Measurements from ENCODE around the gene PRXL2A.
"Not testable (repeated sequence)": the region's sequence is repeated elsewhere in the genome, so short reads cannot be mapped to it uniquely, and the experiment has no call there.

PRXL2A gene

GRCh38 chr10:80408242-80409101 lies at the start of gene PRXL2A:
Gene PRXL2A, plus strand, starts transcription at chr10:80408551. Its CDS starts 11,917 bp downstream, at chr10:80420468.
- peak; percentile 38 to 64 for DNase-seq (ENCODE audit: low spot score in 2 of 2)
- H3K36me3 Mint-ChIP-seq (ENCODE audit: insufficient read depth): no peaks in the 10 kb centered on the region
- peak; percentile 89 for ATAC-seq (replicated peaks; ENCODE audit: extremely low read depth, poor library complexity, severe bottlenecking)
- no peak within 1 kb of the TSS for H3K27ac Mint-ChIP-seq (ENCODE audit: low read depth)
- peaks cover 8% of the 10 kb centered on the region for H3K27me3 Mint-ChIP-seq
- no peaks in the 10 kb centered on the region for H3K9me3 Mint-ChIP-seq
- H3K4me1 Mint-ChIP-seq: peaks cover 9% of the 10 kb centered on the region
- peak within 1 kb of the TSS; percentile 89 for H3K4me3 Mint-ChIP-seq

GRCh38 chr10:80358925-80359324 lies 49.4 kb upstream of the PRXL2A start:
- H3K27ac Mint-ChIP-seq (ENCODE audit: low read depth); H3K4me1 Mint-ChIP-seq; ATAC-seq (replicated peaks; ENCODE audit: extremely low read depth, poor library complexity, severe bottlenecking); H3K4me3 Mint-ChIP-seq; DNase-seq (ENCODE audit: low spot score in 2 of 2); H3K36me3 Mint-ChIP-seq (ENCODE audit: insufficient read depth); H3K9me3 Mint-ChIP-seq: not testable (repeated sequence)
- peaks cover 38% of the 10 kb centered on the region for H3K27me3 Mint-ChIP-seq

- no peak overlapping the region for H3K27ac Mint-ChIP-seq (ENCODE audit: low read depth)
- H3K9me3 Mint-ChIP-seq: no peaks in the 10 kb centered on the region
- ATAC-seq (replicated peaks; ENCODE audit: extremely low read depth, poor library complexity, severe bottlenecking) (no peak), DNase-seq (ENCODE audit: low spot score in 2 of 2) (no peak)
- no peak overlapping the region for H3K4me3 Mint-ChIP-seq
- no peaks in the 10 kb centered on the region for H3K36me3 Mint-ChIP-seq (ENCODE audit: insufficient read depth)
- H3K27me3 Mint-ChIP-seq: peaks cover 36% of the 10 kb centered on the region
- no peaks in the 10 kb centered on the region for H3K4me1 Mint-ChIP-seq
Measured at GRCh38 chr10:80359644-80360043, 48.7 kb upstream of the PRXL2A start.

- Mint-ChIP-seq H3K9me3 (peaks cover 11% of the 10 kb centered on the region), H3K27me3 (peaks cover 43% of the 10 kb centered on the region), H3K27ac (ENCODE audit: low read depth) (no peak overlapping the region), H3K36me3 (ENCODE audit: insufficient read depth) (no peaks in the 10 kb centered on the region), H3K4me1 (no peaks in the 10 kb centered on the region), H3K4me3 (no peak overlapping the region)
- DNase-seq (ENCODE audit: low spot score in 2 of 2) (no peak), ATAC-seq (replicated peaks; ENCODE audit: extremely low read depth, poor library complexity, severe bottlenecking) (no peak)
Measured at GRCh38 chr10:80365510-80365909, 42.8 kb upstream of the PRXL2A start.

- no peaks in the 10 kb centered on the region for H3K4me1 Mint-ChIP-seq
- no peak for DNase-seq (ENCODE audit: low spot score in 2 of 2)
- H3K4me3 Mint-ChIP-seq: no peak overlapping the region
- no peaks in the 10 kb centered on the region for H3K36me3 Mint-ChIP-seq (ENCODE audit: insufficient read depth)
- H3K9me3 Mint-ChIP-seq: peaks cover 11% of the 10 kb centered on the region
- no peak overlapping the region for H3K27ac Mint-ChIP-seq (ENCODE audit: low read depth)
- peaks cover 37% of the 10 kb centered on the region for H3K27me3 Mint-ChIP-seq
- no peak for ATAC-seq (replicated peaks; ENCODE audit: extremely low read depth, poor library complexity, severe bottlenecking)
Measured at GRCh38 chr10:80371467-80371866, 36.9 kb upstream of the PRXL2A start.

- ATAC-seq (replicated peaks; ENCODE audit: extremely low read depth, poor library complexity, severe bottlenecking) (no peak), DNase-seq (ENCODE audit: low spot score in 2 of 2) (no peak)
- no peaks in the 10 kb centered on the region for H3K4me1 Mint-ChIP-seq
- H3K9me3 Mint-ChIP-seq: peaks cover 4% of the 10 kb centered on the region
- H3K4me3 Mint-ChIP-seq: no peak overlapping the region
- H3K27ac Mint-ChIP-seq (ENCODE audit: low read depth): no peak overlapping the region
- H3K27me3 Mint-ChIP-seq: peaks cover 24% of the 10 kb centered on the region
- H3K36me3 Mint-ChIP-seq (ENCODE audit: insufficient read depth): no peaks in the 10 kb centered on the region
Measured at GRCh38 chr10:80372675-80373074, 35.7 kb upstream of the PRXL2A start.

GRCh38 chr10:80373502-80373901 lies 34.8 kb upstream of the PRXL2A start:
- DNase-seq (ENCODE audit: low spot score in 2 of 2) (no peak), ATAC-seq (replicated peaks; ENCODE audit: extremely low read depth, poor library complexity, severe bottlenecking) (no peak)
- no peaks in the 10 kb centered on the region for H3K9me3 Mint-ChIP-seq
- peaks cover 18% of the 10 kb centered on the region for H3K27me3 Mint-ChIP-seq
- H3K36me3 Mint-ChIP-seq (ENCODE audit: insufficient read depth): no peaks in the 10 kb centered on the region
- peaks cover 4% of the 10 kb centered on the region for H3K4me1 Mint-ChIP-seq
- H3K27ac Mint-ChIP-seq (ENCODE audit: low read depth): no peak overlapping the region
- no peak overlapping the region for H3K4me3 Mint-ChIP-seq

GRCh38 chr10:80379701-80380100 lies 28.6 kb upstream of the PRXL2A start:
- no peak for ATAC-seq (replicated peaks; ENCODE audit: extremely low read depth, poor library complexity, severe bottlenecking)
- Mint-ChIP-seq H3K4me1 (peaks cover 13% of the 10 kb centered on the region), H3K27ac (ENCODE audit: low read depth) (no peak overlapping the region), H3K27me3 (peaks cover 23% of the 10 kb centered on the region), H3K36me3 (ENCODE audit: insufficient read depth) (peaks cover 2% of the 10 kb centered on the region), H3K4me3 (no peak overlapping the region), H3K9me3 (no peaks in the 10 kb centered on the region)
- DNase-seq (ENCODE audit: low spot score in 2 of 2): no peak

GRCh38 chr10:80380185-80380584 lies 28.2 kb upstream of the PRXL2A start:
- H3K36me3 Mint-ChIP-seq (ENCODE audit: insufficient read depth): peaks cover 2% of the 10 kb centered on the region
- peaks cover 13% of the 10 kb centered on the region for H3K4me1 Mint-ChIP-seq
- H3K4me3 Mint-ChIP-seq: no peak overlapping the region
- DNase-seq (ENCODE audit: low spot score in 2 of 2) (no peak), ATAC-seq (replicated peaks; ENCODE audit: extremely low read depth, poor library complexity, severe bottlenecking) (no peak)
- H3K27ac Mint-ChIP-seq (ENCODE audit: low read depth): no peak overlapping the region
- no peaks in the 10 kb centered on the region for H3K9me3 Mint-ChIP-seq
- peaks cover 23% of the 10 kb centered on the region for H3K27me3 Mint-ChIP-seq

- Mint-ChIP-seq H3K27ac (ENCODE audit: low read depth) (no peak overlapping the region), H3K36me3 (ENCODE audit: insufficient read depth) (peaks cover 2% of the 10 kb centered on the region), H3K4me1 (peaks cover 13% of the 10 kb centered on the region), H3K9me3 (no peaks in the 10 kb centered on the region), H3K27me3 (peaks cover 39% of the 10 kb centered on the region), H3K4me3 (no peak overlapping the region)
- no peak for ATAC-seq (replicated peaks; ENCODE audit: extremely low read depth, poor library complexity, severe bottlenecking)
- peak in 1 of 2 donors; percentile 14 for DNase-seq (ENCODE audit: low spot score in 2 of 2)
Measured at GRCh38 chr10:80382989-80383388, 25.4 kb upstream of the PRXL2A start.

GRCh38 chr10:80390740-80391139 lies 17.6 kb upstream of the PRXL2A start:
- H3K27ac Mint-ChIP-seq (ENCODE audit: low read depth): no peak overlapping the region
- no peaks in the 10 kb centered on the region for H3K4me1 Mint-ChIP-seq
- H3K9me3 Mint-ChIP-seq: no peaks in the 10 kb centered on the region
- ATAC-seq (replicated peaks; ENCODE audit: extremely low read depth, poor library complexity, severe bottlenecking) (no peak), DNase-seq (ENCODE audit: low spot score in 2 of 2) (no peak)
- H3K27me3 Mint-ChIP-seq: peaks cover 31% of the 10 kb centered on the region
- no peaks in the 10 kb centered on the region for H3K36me3 Mint-ChIP-seq (ENCODE audit: insufficient read depth)
- H3K4me3 Mint-ChIP-seq: no peak overlapping the region

GRCh38 chr10:80392250-80392649 lies 16.1 kb upstream of the PRXL2A start:
- ATAC-seq (replicated peaks; ENCODE audit: extremely low read depth, poor library complexity, severe bottlenecking) (no peak), DNase-seq (ENCODE audit: low spot score in 2 of 2) (no peak)
- peaks cover 21% of the 10 kb centered on the region for H3K27me3 Mint-ChIP-seq
- no peaks in the 10 kb centered on the region for H3K36me3 Mint-ChIP-seq (ENCODE audit: insufficient read depth)
- no peaks in the 10 kb centered on the region for H3K9me3 Mint-ChIP-seq
- H3K4me3 Mint-ChIP-seq: no peak overlapping the region
- H3K4me1 Mint-ChIP-seq: no peaks in the 10 kb centered on the region
- H3K27ac Mint-ChIP-seq (ENCODE audit: low read depth): no peak overlapping the region

GRCh38 chr10:80394358-80394916 lies 13.9 kb upstream of the PRXL2A start:
- H3K36me3 Mint-ChIP-seq (ENCODE audit: insufficient read depth): no peaks in the 10 kb centered on the region
- H3K27me3 Mint-ChIP-seq: peaks cover 17% of the 10 kb centered on the region
- no peak overlapping the region for H3K27ac Mint-ChIP-seq (ENCODE audit: low read depth)
- ATAC-seq (replicated peaks; ENCODE audit: extremely low read depth, poor library complexity, severe bottlenecking) (no peak), DNase-seq (ENCODE audit: low spot score in 2 of 2) (no peak)
- no peaks in the 10 kb centered on the region for H3K9me3 Mint-ChIP-seq
- no peaks in the 10 kb centered on the region for H3K4me1 Mint-ChIP-seq
- no peak overlapping the region for H3K4me3 Mint-ChIP-seq
